HG02678 (cell line): ENCODE data around the gene MEX3A.
"Not testable (repeated sequence)": the region's sequence is repeated elsewhere in the genome, so short reads cannot be mapped to it uniquely, and the experiment has no call there.

Experiments
- ATAC-seq: cut with Tn5 transposase; IDR thresholded peaks from one replicate; pipeline ENCODE4 v1.9.1; 2021; ENCODE audit warnings: mild to moderate bottlenecking, moderate library complexity; ENCODE audit not compliant: unreplicated experiment

The MEX3A gene

GRCh38 chr1:156082309-156083091 lies at the start of gene MEX3A:
Gene MEX3A, minus strand, starts transcription at chr1:156082465. Its CDS starts 467 bp downstream, at chr1:156081998.
- peak; percentile 49 for ATAC-seq

GRCh38 chr1:156130578-156130942 lies 48.3 kb upstream of the MEX3A start:
- no peak for ATAC-seq

GRCh38 chr1:156129687-156130577 lies 47.7 kb upstream of the MEX3A start:
- ATAC-seq = no peak

GRCh38 chr1:156128654-156129597 lies 46.7 kb upstream of the MEX3A start:
- no peak for ATAC-seq

GRCh38 chr1:156128308-156128653 lies 46.0 kb upstream of the MEX3A start:
- no peak for ATAC-seq

- peak; percentile 53 for ATAC-seq
These were observed 44.6 kb upstream of the MEX3A start for GRCh38 chr1:156126630-156127534.

- ATAC-seq = no peak
These were observed 43.9 kb upstream of the MEX3A start for GRCh38 chr1:156126043-156126629.

- ATAC-seq = not testable (repeated sequence)
These were observed 43.3 kb upstream of the MEX3A start for GRCh38 chr1:156125544-156125943.

- ATAC-seq = no peak
These were observed 42.6 kb upstream of the MEX3A start for GRCh38 chr1:156124557-156125483.

GRCh38 chr1:156123356-156124196 lies 41.3 kb upstream of the MEX3A start:
- ATAC-seq = no peak

- no peak for ATAC-seq
These were observed 40.5 kb upstream of the MEX3A start for GRCh38 chr1:156122519-156123355.

- ATAC-seq = no peak
These were observed 39.8 kb upstream of the MEX3A start for GRCh38 chr1:156122086-156122485.

- no peak for ATAC-seq
These were observed 39.2 kb upstream of the MEX3A start for GRCh38 chr1:156121457-156121856.

GRCh38 chr1:156121005-156121404 lies 38.7 kb upstream of the MEX3A start:
- not testable (repeated sequence) for ATAC-seq

- no peak for ATAC-seq
These were observed 38.1 kb upstream of the MEX3A start for GRCh38 chr1:156120318-156120717.

GRCh38 chr1:156119503-156120209 lies 37.4 kb upstream of the MEX3A start:
- no peak for ATAC-seq
